Measurements from ENCODE around the gene GTF2H2.
"Not testable (repeated sequence)": the region's sequence is repeated elsewhere in the genome, so short reads cannot be mapped to it uniquely, and the experiment has no call there.

- TF ChIP-seq, protein P1, sequence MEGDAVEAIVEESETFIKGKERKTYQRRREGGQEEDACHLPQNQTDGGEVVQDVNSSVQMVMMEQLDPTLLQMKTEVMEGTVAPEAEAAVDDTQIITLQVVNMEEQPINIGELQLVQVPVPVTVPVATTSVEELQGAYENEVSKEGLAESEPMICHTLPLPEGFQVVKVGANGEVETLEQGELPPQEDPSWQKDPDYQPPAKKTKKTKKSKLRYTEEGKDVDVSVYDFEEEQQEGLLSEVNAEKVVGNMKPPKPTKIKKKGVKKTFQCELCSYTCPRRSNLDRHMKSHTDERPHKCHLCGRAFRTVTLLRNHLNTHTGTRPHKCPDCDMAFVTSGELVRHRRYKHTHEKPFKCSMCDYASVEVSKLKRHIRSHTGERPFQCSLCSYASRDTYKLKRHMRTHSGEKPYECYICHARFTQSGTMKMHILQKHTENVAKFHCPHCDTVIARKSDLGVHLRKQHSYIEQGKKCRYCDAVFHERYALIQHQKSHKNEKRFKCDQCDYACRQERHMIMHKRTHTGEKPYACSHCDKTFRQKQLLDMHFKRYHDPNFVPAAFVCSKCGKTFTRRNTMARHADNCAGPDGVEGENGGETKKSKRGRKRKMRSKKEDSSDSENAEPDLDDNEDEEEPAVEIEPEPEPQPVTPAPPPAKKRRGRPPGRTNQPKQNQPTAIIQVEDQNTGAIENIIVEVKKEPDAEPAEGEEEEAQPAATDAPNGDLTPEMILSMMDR (IDR thresholded peaks at IDR 0.05; ENCODE audit: poor library complexity, severe bottlenecking) = not testable (repeated sequence)
- TF ChIP-seq, protein P2, sequence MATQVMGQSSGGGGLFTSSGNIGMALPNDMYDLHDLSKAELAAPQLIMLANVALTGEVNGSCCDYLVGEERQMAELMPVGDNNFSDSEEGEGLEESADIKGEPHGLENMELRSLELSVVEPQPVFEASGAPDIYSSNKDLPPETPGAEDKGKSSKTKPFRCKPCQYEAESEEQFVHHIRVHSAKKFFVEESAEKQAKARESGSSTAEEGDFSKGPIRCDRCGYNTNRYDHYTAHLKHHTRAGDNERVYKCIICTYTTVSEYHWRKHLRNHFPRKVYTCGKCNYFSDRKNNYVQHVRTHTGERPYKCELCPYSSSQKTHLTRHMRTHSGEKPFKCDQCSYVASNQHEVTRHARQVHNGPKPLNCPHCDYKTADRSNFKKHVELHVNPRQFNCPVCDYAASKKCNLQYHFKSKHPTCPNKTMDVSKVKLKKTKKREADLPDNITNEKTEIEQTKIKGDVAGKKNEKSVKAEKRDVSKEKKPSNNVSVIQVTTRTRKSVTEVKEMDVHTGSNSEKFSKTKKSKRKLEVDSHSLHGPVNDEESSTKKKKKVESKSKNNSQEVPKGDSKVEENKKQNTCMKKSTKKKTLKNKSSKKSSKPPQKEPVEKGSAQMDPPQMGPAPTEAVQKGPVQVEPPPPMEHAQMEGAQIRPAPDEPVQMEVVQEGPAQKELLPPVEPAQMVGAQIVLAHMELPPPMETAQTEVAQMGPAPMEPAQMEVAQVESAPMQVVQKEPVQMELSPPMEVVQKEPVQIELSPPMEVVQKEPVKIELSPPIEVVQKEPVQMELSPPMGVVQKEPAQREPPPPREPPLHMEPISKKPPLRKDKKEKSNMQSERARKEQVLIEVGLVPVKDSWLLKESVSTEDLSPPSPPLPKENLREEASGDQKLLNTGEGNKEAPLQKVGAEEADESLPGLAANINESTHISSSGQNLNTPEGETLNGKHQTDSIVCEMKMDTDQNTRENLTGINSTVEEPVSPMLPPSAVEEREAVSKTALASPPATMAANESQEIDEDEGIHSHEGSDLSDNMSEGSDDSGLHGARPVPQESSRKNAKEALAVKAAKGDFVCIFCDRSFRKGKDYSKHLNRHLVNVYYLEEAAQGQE (IDR thresholded peaks at IDR 0.05; ENCODE audit: borderline replicate concordance) = not testable (repeated sequence)
Measured at GRCh38 chr5:71031046-71031776, 36.3 kb downstream of the GTF2H2 start.
